SK-N-SH treated with all-trans-retinoic acid at 6 μM for 48 hours (cell line): ENCODE results near the gene PRRC2A.

Source experiments
- ARNTL ChIP-seq: fragments of 450-650 bp; formaldehyde crosslinking; IDR thresholded peaks from 2 replicates; pipeline ENCODE4 v1.5.0; 2020; ENCODE audit warnings: low read depth, mild to moderate bottlenecking, moderate library complexity, borderline replicate concordance
- ISL1 ChIP-seq: fragments of 250-450 bp; sonication (Bioruptor Pico); IDR thresholded peaks from 2 replicates; pipeline ENCODE4 v2.1.2; 2022; ENCODE audit warnings: mild to moderate bottlenecking, moderate library complexity
- PPARA ChIP-seq: fragments of 250-450 bp; sonication (Bioruptor Pico); IDR thresholded peaks from 2 replicates; pipeline ENCODE4 v1.5.0; 2020; ENCODE audit warnings: mild to moderate bottlenecking, borderline replicate concordance
- RARB ChIP-seq: fragments of 250-450 bp; sonication (Bioruptor Pico); IDR thresholded peaks from 2 replicates; pipeline ENCODE4 v1.8.0; 2021; ENCODE audit warnings: mild to moderate bottlenecking, moderate library complexity
- TCF4 ChIP-seq: fragments of 250-450 bp; sonication (Bioruptor Pico); IDR thresholded peaks from 2 replicates; pipeline ENCODE4 v1.8.0; 2021; ENCODE audit warnings: mild to moderate bottlenecking, moderate library complexity, borderline replicate concordance
- TSHZ2 ChIP-seq: fragments of 250-450 bp; sonication (Bioruptor Pico); IDR thresholded peaks from 2 replicates; pipeline ENCODE4 v1.5.0; 2020; ENCODE audit warnings: mild to moderate bottlenecking, moderate library complexity
- ZFP30 ChIP-seq: fragments of 450-650 bp; formaldehyde crosslinking; IDR thresholded peaks from 2 replicates; pipeline ENCODE4 v1.5.0; 2022; ENCODE audit warnings: mild to moderate bottlenecking, moderate library complexity
- TF ChIP-seq, protein P1 (sequence below): fragments of 250-450 bp; sonication (Bioruptor Pico); IDR thresholded peaks from 2 replicates; pipeline ENCODE4 v1.8.0; 2020; ENCODE audit warnings: mild to moderate bottlenecking, moderate library complexity, borderline replicate concordance

- no peak for TF ChIP-seq TCF4 (CRISPR knock-in tag)
- no peak for TF ChIP-seq TSHZ2
- TF ChIP-seq, protein P1, sequence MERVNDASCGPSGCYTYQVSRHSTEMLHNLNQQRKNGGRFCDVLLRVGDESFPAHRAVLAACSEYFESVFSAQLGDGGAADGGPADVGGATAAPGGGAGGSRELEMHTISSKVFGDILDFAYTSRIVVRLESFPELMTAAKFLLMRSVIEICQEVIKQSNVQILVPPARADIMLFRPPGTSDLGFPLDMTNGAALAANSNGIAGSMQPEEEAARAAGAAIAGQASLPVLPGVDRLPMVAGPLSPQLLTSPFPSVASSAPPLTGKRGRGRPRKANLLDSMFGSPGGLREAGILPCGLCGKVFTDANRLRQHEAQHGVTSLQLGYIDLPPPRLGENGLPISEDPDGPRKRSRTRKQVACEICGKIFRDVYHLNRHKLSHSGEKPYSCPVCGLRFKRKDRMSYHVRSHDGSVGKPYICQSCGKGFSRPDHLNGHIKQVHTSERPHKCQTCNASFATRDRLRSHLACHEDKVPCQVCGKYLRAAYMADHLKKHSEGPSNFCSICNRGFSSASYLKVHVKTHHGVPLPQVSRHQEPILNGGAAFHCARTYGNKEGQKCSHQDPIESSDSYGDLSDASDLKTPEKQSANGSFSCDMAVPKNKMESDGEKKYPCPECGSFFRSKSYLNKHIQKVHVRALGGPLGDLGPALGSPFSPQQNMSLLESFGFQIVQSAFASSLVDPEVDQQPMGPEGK (CRISPR knock-in tag), result no peak
- no peak for TF ChIP-seq RARB (CRISPR knock-in tag)
- TF ChIP-seq PPARA (CRISPR knock-in tag), result no peak
- no peak for TF ChIP-seq ISL1 (CRISPR knock-in tag)
- TF ChIP-seq ARNTL, result no peak
- no peak for TF ChIP-seq ZFP30 (CRISPR knock-in tag)
These were observed 18.9 kb downstream of the PRRC2A start for GRCh38 chr6:31639449-31639861.
